Epithelial cell of proximal tubule (primary cell): ENCODE data around the gene TMEM161A. TPM values are rescaled to one million over a fixed set of nuclear protein-coding genes. Genes with fewer than 3 reads are reported as not detected.

Experiments used
- DNase-seq: peaks from one replicate; pipeline ENCODE4 v3.0.0-alpha.2; 2011; ENCODE audit warnings: low read depth
- H3K4me3 ChIP-seq: 2 replicates; pipeline ENCODE4 v1.5.1; 2011; ENCODE audit warnings: low read depth, mild to moderate bottlenecking, low read length
- total RNA-seq: library from RNA; depleted of rRNA; stranded (reverse); fragments of >200 nt; gene quantifications from 2 replicates; pipeline ENCODE4 v1.2.3, GENCODE V29; 2015
- TF ChIP-seq, protein P1 (sequence below): conservative IDR thresholded peaks from 2 replicates; pipeline ENCODE4 v1.5.1; 2012; ENCODE audit warnings: low read depth, mild to moderate bottlenecking, low read length

Gene TMEM161A
- total RNA-seq, 1 donor from 2014 or later: 32.6 TPM

DNA sequence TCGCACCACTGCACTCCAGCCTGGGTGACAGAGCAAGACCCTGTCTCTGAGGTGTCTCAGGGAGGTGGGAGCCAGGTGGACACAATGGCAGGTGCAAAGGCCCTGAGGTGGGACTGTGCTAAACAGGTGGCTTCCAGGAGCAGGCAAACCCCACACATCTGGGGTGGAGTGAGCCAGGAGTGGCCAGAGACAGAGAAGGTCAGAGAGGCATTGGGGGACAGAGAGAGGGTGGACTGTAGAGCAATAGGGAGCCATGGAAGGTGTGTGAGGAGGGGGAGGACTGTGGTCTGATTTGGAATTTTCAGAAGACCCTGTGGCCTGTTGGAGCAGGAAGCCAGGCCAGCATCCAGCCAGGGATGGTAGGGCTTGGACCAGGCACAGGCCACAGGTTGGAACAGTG is 27.1 kb upstream of the TMEM161A start:
- TF ChIP-seq, protein P1, sequence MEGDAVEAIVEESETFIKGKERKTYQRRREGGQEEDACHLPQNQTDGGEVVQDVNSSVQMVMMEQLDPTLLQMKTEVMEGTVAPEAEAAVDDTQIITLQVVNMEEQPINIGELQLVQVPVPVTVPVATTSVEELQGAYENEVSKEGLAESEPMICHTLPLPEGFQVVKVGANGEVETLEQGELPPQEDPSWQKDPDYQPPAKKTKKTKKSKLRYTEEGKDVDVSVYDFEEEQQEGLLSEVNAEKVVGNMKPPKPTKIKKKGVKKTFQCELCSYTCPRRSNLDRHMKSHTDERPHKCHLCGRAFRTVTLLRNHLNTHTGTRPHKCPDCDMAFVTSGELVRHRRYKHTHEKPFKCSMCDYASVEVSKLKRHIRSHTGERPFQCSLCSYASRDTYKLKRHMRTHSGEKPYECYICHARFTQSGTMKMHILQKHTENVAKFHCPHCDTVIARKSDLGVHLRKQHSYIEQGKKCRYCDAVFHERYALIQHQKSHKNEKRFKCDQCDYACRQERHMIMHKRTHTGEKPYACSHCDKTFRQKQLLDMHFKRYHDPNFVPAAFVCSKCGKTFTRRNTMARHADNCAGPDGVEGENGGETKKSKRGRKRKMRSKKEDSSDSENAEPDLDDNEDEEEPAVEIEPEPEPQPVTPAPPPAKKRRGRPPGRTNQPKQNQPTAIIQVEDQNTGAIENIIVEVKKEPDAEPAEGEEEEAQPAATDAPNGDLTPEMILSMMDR: no peak
- no peak overlapping the region for H3K4me3 ChIP-seq
- no peak for DNase-seq

DNA sequence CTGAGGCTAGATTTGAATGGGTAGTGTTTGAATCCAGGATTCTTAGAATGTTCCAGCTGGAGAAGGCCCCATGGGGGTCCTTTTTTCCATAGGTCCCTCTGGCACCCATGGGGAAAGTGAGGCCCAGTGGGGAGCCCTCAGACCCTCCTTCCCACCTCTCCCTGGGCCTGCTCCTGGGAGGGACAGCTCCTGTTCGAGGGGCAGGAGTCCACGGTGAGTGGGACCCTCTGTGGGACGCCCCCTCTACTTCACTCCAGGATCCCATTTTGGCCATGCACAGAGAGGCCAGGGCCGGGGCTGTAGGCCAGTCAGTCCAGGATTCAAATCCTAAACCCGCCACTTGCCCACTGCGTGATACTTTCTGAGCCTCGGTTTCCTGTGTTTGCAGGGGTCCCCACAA is 24.2 kb upstream of the TMEM161A start:
- H3K4me3 ChIP-seq: no peak overlapping the region
- TF ChIP-seq, protein P1: no peak
- DNase-seq: no peak

- TF ChIP-seq, protein P1: no peak
- DNase-seq: no peak
- no peak overlapping the region for H3K4me3 ChIP-seq
Measured at GRCh38 chr19:19160461-19161035, 22.3 kb upstream of the TMEM161A start.

DNA sequence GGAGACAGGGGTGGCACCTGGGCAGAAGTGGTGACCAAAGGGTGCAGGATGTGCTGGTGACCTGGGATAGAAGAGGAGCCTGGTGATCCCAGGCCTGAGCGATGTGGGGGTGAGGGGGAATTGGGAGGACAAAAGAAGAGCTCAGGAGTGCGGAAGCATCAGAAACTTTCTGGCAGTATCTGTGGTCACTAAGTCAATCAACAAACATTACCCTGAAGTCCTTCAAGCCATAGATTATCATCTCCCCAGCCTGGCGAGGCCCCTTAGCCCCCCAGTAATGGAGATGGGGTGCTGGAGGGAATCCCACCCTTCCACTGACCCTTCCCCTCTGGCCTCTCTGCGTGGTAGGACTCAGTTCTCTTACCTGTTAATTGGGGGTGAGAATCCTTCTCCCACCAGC is 21.3 kb upstream of the TMEM161A start:
- TF ChIP-seq, protein P1: no peak
- no peak overlapping the region for H3K4me3 ChIP-seq
- no peak for DNase-seq

GRCh38 chr19:19157808-19158207 is 19.5 kb upstream of the TMEM161A start:
- no peak for DNase-seq
- no peak overlapping the region for H3K4me3 ChIP-seq
- TF ChIP-seq, protein P1: no peak

- TF ChIP-seq, protein P1: no peak
- DNase-seq: no peak
Measured at GRCh38 chr19:19155495-19156219, 17.4 kb upstream of the TMEM161A start.

More at GRCh38 chr19:19155495-19156219, 17.4 kb upstream of the TMEM161A start:
- H3K4me3 ChIP-seq: no peak overlapping the region
